GM12864 (cell line): Measurements from ENCODE around the gene PLXNB3.
A peak's percentile ranks its signal among the peaks of the same experiment; 100 is the strongest.

Source experiments
- DNase-seq: peaks from one replicate; pipeline ENCODE4 v3.0.0-alpha.2; 2011; ENCODE audit warnings: low read depth
- H3K4me3 ChIP-seq: 2 replicates; pipeline ENCODE4 v1.5.1; 2011; ENCODE audit warnings: mild to moderate bottlenecking, low read depth, low read length, control low read depth
- TF ChIP-seq, protein P1 (sequence below): IDR thresholded peaks from 2 replicates; pipeline ENCODE4 v1.5.1; 2011; ENCODE audit warnings: low read depth, mild to moderate bottlenecking, moderate library complexity, low read length, control low read depth, inconsistent platforms; ENCODE audit errors: missing control alignments

PLXNB3 gene

DNA sequence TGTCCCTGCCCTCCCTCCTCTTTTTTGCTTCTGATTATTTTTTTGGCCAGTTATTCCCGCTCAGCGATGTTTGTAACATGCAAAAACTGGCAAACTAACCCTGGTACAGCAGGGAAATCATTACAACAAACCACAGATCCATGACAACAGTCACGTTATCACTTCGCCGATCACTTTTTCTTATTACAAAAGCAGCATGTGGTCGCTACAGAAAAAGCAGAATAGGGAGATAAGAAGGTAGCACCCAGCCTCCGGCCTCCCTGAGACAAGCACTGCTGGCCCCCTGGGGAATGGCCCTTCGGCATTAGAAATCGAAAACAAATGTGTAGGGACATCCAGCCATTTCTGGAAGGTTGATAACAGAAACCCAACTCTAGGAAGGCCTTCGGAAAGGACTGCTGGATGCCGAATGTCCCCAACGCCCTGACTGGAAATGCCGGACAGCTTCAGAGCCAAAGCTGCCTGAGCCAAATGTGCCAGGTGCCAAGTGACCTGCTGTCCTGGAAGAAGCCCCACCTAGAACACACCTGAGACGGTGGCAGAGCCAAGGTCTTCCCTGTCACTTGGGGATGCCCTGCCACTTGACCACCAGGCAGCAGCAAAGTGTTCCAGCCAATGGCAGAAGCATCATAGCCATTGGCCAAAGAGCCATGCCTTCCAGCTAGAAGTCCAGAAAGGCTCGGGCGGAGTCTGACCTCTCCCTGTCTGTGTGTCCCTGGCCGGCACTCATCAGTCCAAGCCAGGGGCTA, 27.2 kb downstream of the PLXNB3 start:
- no peak for DNase-seq
- TF ChIP-seq, protein P1, sequence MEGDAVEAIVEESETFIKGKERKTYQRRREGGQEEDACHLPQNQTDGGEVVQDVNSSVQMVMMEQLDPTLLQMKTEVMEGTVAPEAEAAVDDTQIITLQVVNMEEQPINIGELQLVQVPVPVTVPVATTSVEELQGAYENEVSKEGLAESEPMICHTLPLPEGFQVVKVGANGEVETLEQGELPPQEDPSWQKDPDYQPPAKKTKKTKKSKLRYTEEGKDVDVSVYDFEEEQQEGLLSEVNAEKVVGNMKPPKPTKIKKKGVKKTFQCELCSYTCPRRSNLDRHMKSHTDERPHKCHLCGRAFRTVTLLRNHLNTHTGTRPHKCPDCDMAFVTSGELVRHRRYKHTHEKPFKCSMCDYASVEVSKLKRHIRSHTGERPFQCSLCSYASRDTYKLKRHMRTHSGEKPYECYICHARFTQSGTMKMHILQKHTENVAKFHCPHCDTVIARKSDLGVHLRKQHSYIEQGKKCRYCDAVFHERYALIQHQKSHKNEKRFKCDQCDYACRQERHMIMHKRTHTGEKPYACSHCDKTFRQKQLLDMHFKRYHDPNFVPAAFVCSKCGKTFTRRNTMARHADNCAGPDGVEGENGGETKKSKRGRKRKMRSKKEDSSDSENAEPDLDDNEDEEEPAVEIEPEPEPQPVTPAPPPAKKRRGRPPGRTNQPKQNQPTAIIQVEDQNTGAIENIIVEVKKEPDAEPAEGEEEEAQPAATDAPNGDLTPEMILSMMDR, result no peak
- H3K4me3 ChIP-seq, result no peak overlapping the region

DNA sequence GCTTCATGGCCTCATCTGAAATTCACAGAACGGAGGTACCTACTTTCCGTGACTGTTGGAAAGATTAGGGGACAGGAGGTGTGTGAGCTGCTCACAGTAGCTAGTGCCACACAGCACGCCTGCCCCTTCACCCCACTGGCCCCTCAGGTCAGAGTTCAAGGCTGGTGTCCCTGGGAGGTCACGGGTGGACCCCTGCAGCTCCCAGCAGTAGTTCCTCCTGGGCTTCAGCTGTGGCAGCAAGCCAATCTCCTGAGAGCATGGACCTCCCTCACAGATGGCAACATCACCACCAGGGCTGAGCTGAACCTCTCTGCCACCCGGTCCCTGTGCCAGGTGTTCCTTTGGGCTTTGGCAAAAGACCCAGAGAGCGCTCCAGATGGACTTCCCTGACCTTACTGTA, 28.3 kb downstream of the PLXNB3 start:
- DNase-seq, result no peak
- TF ChIP-seq, protein P1, result no peak
- H3K4me3 ChIP-seq, result no peak overlapping the region

DNA sequence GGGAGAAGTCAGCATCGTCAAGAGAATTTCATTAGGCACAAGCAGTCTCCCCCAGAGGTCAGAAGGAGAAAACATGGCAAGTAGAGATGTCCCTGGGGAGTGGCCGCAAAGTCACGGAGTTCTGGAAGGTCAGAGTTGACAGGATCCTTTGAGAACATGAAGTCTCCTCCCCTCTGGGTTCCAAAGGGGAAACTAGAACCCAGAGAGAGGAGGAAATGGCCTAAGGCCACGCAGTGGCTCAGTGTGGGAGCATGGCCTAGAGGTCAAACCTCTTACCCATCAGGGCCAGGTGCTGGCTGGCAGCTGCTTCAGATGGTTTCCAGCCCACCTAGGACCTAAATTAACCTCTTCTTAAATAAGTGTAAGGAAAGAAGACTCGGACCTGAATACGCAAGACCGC, 29.2 kb downstream of the PLXNB3 start:
- TF ChIP-seq, protein P1, result no peak
- H3K4me3 ChIP-seq, result peak overlapping the region; percentile 85
- no peak for DNase-seq

DNA sequence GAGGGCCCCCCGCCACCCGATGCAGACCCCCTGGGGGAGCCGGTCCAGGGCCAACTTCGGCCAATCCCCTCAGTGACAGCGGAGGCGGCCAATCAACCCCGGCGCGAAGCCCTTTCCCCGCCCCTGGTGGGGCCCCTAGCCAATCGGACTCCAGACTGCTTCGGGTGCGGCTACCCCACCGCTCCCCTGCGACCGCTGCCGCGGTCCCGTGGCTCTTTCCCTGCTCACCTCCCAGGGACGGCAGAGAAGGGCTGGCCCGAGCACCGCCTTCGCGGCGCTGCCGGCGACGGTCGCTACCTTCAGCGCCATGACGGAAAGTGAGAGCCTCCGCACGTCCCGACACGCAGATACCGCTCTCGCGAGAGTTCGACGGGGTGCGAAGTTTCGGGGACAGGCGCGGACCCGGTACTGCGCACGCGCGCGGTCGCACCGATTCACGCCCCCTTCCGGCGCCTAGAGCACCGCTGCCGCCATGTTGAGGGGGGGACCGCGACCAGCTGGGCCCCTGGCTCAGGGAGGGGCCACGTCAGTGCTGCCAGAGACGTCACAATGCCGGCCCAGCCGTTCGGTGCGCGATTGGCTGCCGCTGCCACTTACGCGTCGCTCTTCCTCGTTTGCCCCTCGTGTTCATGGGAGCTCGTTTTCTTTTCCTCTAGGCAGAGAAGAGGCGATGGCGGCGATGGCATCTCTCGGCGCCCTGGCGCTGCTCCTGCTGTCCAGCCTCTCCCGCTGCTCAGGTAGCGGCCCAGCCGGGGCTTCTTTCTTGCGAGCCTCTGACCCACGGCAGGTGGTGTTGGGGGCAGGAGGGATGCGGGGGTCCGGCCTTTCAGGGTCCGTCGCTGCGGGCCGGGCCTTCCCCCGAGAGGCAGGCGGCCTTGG, 30.2 kb downstream of the PLXNB3 start, which contains the start of the genes IDH3G and SSR4:
Gene IDH3G, minus strand, starts transcription at position 358 of the 879 bp plus-strand sequence. Its CDS starts 49 bp downstream, at position 309.
Gene SSR4, plus strand, starts transcription at position 651 of the 879 bp plus-strand sequence. Its CDS starts 20 bp downstream, at position 671.
- TF ChIP-seq, protein P1, result no peak
- peak; percentile 75 for DNase-seq
- H3K4me3 ChIP-seq, result peak within 1 kb of the TSS; percentile 85

DNA sequence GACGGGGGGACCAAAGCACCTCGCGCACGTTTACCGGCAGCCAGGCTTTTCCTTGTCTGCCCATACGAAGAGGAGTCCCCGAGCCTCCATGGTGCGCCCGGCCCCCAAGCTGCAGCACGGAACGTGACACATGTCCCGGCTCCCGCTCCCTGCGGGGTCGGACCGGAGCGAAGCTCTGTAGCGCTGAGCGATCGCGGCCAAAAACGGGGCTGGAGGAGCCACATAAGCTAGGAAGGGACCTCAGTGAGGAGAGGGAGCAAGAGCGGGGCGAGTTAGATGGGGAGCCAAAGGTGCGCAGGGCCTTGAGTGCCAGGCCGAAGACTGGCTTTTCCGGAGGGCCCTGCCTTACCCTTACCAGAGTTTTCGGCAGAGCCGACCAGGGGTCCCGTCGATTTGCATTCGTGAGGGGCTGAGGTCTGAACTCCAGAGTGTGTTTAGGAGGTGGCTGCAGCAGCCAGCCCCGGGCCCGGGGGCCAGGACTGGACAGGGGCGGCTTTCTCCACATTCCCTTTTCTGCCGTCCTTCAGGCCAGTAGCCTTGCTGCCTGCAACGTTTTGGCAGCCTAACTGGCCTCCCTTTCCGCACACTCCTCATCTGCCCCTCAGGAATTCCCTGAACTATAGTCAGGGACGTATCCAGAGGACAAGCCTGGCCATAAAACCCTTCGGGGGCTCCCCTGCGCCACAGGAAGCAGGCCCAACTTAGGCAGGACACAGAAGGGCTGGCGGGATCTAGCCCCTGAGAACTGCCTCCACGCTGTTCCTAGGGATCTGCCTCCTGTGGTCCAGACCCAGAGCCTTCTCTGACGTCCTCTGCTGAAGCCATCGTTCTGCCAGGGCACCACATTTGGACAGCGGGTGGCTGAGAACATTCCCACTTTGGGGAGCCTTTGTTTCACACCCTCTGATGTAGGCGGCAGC, 31.1 kb downstream of the PLXNB3 start:
- TF ChIP-seq, protein P1, result no peak
- peak overlapping the region; percentile 85 for H3K4me3 ChIP-seq
- no peak for DNase-seq

DNA sequence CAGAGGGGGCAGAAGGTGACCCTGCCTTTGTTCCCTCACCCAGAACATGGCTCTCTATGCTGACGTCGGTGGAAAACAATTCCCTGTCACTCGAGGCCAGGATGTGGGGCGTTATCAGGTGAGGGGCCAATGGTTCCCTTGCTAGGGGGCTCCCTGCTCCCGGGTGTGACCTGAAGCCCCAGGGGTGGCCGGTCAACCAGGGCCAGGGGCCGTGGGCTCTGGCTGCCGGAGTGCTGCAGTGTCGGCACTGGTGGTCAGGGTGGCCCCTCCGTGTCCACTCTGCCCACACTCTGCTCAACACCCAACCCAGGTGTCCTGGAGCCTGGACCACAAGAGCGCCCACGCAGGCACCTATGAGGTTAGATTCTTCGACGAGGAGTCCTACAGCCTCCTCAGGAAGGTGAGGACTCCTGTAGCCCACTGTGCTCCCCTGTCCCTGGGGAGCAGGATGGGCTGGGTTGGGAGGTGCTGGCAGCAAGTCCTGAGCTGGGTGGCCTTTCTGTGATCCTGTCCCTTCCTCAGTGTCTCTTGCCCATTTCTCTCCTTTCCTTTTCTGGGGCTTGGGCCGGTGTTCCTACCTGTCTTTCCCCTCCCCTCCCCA, 33.5 kb downstream of the PLXNB3 start:
- TF ChIP-seq, protein P1, result no peak
- H3K4me3 ChIP-seq, result no peak overlapping the region
- DNase-seq, result no peak
